HEK293 (cell line): ENCODE results near the gene PCP2.

Source experiments
- BCL11B ChIP-seq: fragments of 450-650 bp; formaldehyde crosslinking; IDR thresholded peaks from 2 replicates; pipeline ENCODE4 v1.5.1; 2016; ENCODE audit warnings: low read depth, missing biosample characterization, missing genetic modification characterization
- FEZF1 ChIP-seq: fragments of 450-650 bp; formaldehyde crosslinking; IDR thresholded peaks from 2 replicates; pipeline ENCODE4 v1.5.1; 2016; ENCODE audit warnings: missing biosample characterization, missing genetic modification characterization
- KLF10 ChIP-seq: fragments of 450-650 bp; IDR thresholded peaks from 2 replicates; pipeline ENCODE4 v1.5.1; 2018; ENCODE audit warnings: missing biosample characterization, mild to moderate bottlenecking, missing genetic modification characterization
- KLF8 ChIP-seq: fragments of 450-650 bp; formaldehyde crosslinking; IDR thresholded peaks from 2 replicates; pipeline ENCODE4 v1.5.1; 2016; ENCODE audit warnings: missing biosample characterization, missing genetic modification characterization
- OSR2 ChIP-seq: fragments of 450-650 bp; formaldehyde crosslinking; IDR thresholded peaks from 2 replicates; pipeline ENCODE4 v1.5.1; 2016; ENCODE audit warnings: missing biosample characterization, missing genetic modification characterization
- PRDM1 ChIP-seq: fragments of 450-650 bp; formaldehyde crosslinking; IDR thresholded peaks from 2 replicates; pipeline ENCODE4; 2016; ENCODE audit warnings: missing biosample characterization, missing genetic modification characterization
- RBAK ChIP-seq: fragments of 450-650 bp; formaldehyde crosslinking; IDR thresholded peaks from 2 replicates; pipeline ENCODE4 v1.5.1; 2016; ENCODE audit warnings: missing biosample characterization, missing genetic modification characterization
- SALL2 ChIP-seq: fragments of 450-650 bp; formaldehyde crosslinking; IDR thresholded peaks from 2 replicates; pipeline ENCODE4 v1.5.0; 2017; ENCODE audit warnings: missing biosample characterization, mild to moderate bottlenecking, missing genetic modification characterization, borderline replicate concordance
- SCRT1 ChIP-seq: fragments of 450-650 bp; formaldehyde crosslinking; IDR thresholded peaks from 2 replicates; pipeline ENCODE4 v1.5.1; 2016; ENCODE audit warnings: missing biosample characterization, missing genetic modification characterization, borderline replicate concordance
- SCRT2 ChIP-seq: fragments of 450-650 bp; formaldehyde crosslinking; IDR thresholded peaks from 2 replicates; pipeline ENCODE4 v1.5.1; 2016; ENCODE audit warnings: missing biosample characterization, missing genetic modification characterization
- SETDB1 ChIP-seq: IDR thresholded peaks from one replicate; pipeline ENCODE4 v1.6.1; 2017; ENCODE audit warnings: mild to moderate bottlenecking, low read length, moderate library complexity, mixed read lengths; ENCODE audit not compliant: insufficient read length
- TCF7L2 ChIP-seq: IDR thresholded peaks from 2 replicates; pipeline ENCODE4 v1.6.1; 2011; ENCODE audit warnings: low read depth, mild to moderate bottlenecking, inconsistent platforms, low read length, moderate library complexity, borderline replicate concordance
- WT1 ChIP-seq: fragments of 450-650 bp; formaldehyde crosslinking; IDR thresholded peaks from 2 replicates; pipeline ENCODE4 v1.5.1; 2016; ENCODE audit warnings: missing biosample characterization, missing genetic modification characterization
- ZBTB21 ChIP-seq: fragments of 450-650 bp; formaldehyde crosslinking; IDR thresholded peaks from 2 replicates; pipeline ENCODE4 v1.5.1; 2017; ENCODE audit warnings: missing biosample characterization, missing genetic modification characterization
- ZBTB48 ChIP-seq: fragments of 450-650 bp; formaldehyde crosslinking; IDR thresholded peaks from 2 replicates; pipeline ENCODE4 v1.5.1; 2016; ENCODE audit warnings: missing biosample characterization, missing genetic modification characterization
- ZBTB8A ChIP-seq: fragments of 450-650 bp; formaldehyde crosslinking; IDR thresholded peaks from 2 replicates; pipeline ENCODE4 v1.5.1; 2016; ENCODE audit warnings: missing biosample characterization, missing genetic modification characterization
- ZEB2 ChIP-seq: fragments of 450-650 bp; formaldehyde crosslinking; IDR thresholded peaks from 2 replicates; pipeline ENCODE4 v1.5.1; 2016; ENCODE audit warnings: missing biosample characterization, missing genetic modification characterization
- ZFP37 ChIP-seq: fragments of 450-650 bp; formaldehyde crosslinking; IDR thresholded peaks from 2 replicates; pipeline ENCODE4 v1.5.1; 2016; ENCODE audit warnings: missing biosample characterization, missing genetic modification characterization
- ZFP41 ChIP-seq: fragments of 450-650 bp; formaldehyde crosslinking; IDR thresholded peaks from 2 replicates; pipeline ENCODE4 v1.5.1; 2016; ENCODE audit warnings: missing biosample characterization, missing genetic modification characterization, borderline replicate concordance
- ZNF148 ChIP-seq: fragments of 450-650 bp; formaldehyde crosslinking; IDR thresholded peaks from 2 replicates; pipeline ENCODE4 v1.5.0; 2017; ENCODE audit warnings: missing biosample characterization, missing genetic modification characterization, borderline replicate concordance
- ZNF157 ChIP-seq: fragments of 450-650 bp; formaldehyde crosslinking; IDR thresholded peaks from 2 replicates; pipeline ENCODE4 v1.5.1; 2016; ENCODE audit warnings: missing biosample characterization, missing genetic modification characterization
- ZNF221 ChIP-seq: fragments of 450-650 bp; formaldehyde crosslinking; IDR thresholded peaks from 2 replicates; pipeline ENCODE4 v1.5.1; 2017; ENCODE audit warnings: missing biosample characterization, missing genetic modification characterization, borderline replicate concordance
- ZNF223 ChIP-seq: fragments of 450-650 bp; formaldehyde crosslinking; IDR thresholded peaks from 2 replicates; pipeline ENCODE4 v1.5.1; 2016; ENCODE audit warnings: missing biosample characterization, missing genetic modification characterization
- ZNF239 ChIP-seq: fragments of 450-650 bp; formaldehyde crosslinking; IDR thresholded peaks from 2 replicates; pipeline ENCODE4 v1.5.1; 2016; ENCODE audit warnings: missing biosample characterization, missing genetic modification characterization
- ZNF335 ChIP-seq: fragments of 450-650 bp; formaldehyde crosslinking; conservative IDR thresholded peaks from 2 replicates; pipeline ENCODE4 v1.5.1; 2016; ENCODE audit warnings: missing biosample characterization, missing genetic modification characterization
- ZNF366 ChIP-seq: fragments of 450-650 bp; formaldehyde crosslinking; conservative IDR thresholded peaks from 2 replicates; pipeline ENCODE4 v1.5.1; 2016; ENCODE audit warnings: missing biosample characterization, missing genetic modification characterization
- ZNF521 ChIP-seq: fragments of 450-650 bp; formaldehyde crosslinking; IDR thresholded peaks from 2 replicates; pipeline ENCODE4 v1.5.1; 2017; ENCODE audit warnings: missing biosample characterization, mild to moderate bottlenecking, missing genetic modification characterization
- ZNF544 ChIP-seq: fragments of 450-650 bp; formaldehyde crosslinking; IDR thresholded peaks from 2 replicates; pipeline ENCODE4 v1.5.0; 2017; ENCODE audit warnings: missing biosample characterization, missing genetic modification characterization
- ZNF558 ChIP-seq: fragments of 450-650 bp; formaldehyde crosslinking; IDR thresholded peaks from 2 replicates; pipeline ENCODE4 v1.5.1; 2016; ENCODE audit warnings: missing biosample characterization, missing genetic modification characterization
- ZNF560 ChIP-seq: fragments of 450-650 bp; formaldehyde crosslinking; IDR thresholded peaks from 2 replicates; pipeline ENCODE4 v1.5.1; 2017; ENCODE audit warnings: missing biosample characterization, missing genetic modification characterization, borderline replicate concordance
- ZNF623 ChIP-seq: fragments of 450-650 bp; formaldehyde crosslinking; IDR thresholded peaks from 2 replicates; pipeline ENCODE4 v1.5.1; 2016; ENCODE audit warnings: missing biosample characterization, missing genetic modification characterization
- ZNF624 ChIP-seq: fragments of 450-650 bp; formaldehyde crosslinking; IDR thresholded peaks from 2 replicates; pipeline ENCODE4 v1.5.1; 2017; ENCODE audit warnings: missing biosample characterization, missing genetic modification characterization
- ZNF701 ChIP-seq: fragments of 450-650 bp; formaldehyde crosslinking; IDR thresholded peaks from 2 replicates; pipeline ENCODE4 v1.5.1; 2016; ENCODE audit warnings: missing biosample characterization, missing genetic modification characterization
- ZNF785 ChIP-seq: fragments of 450-650 bp; formaldehyde crosslinking; IDR thresholded peaks from 2 replicates; pipeline ENCODE4 v1.5.1; 2016; ENCODE audit warnings: missing biosample characterization, missing genetic modification characterization
- ZNF791 ChIP-seq: fragments of 450-650 bp; formaldehyde crosslinking; IDR thresholded peaks from 2 replicates; pipeline ENCODE4 v1.5.1; 2016; ENCODE audit warnings: missing biosample characterization, missing genetic modification characterization
- TF ChIP-seq, protein P1 (sequence below): fragments of 450-650 bp; formaldehyde crosslinking; IDR thresholded peaks from 2 replicates; pipeline ENCODE4 v1.5.1; 2017; ENCODE audit warnings: missing biosample characterization, missing genetic modification characterization
- TF ChIP-seq, protein P2 (sequence below): fragments of 450-650 bp; formaldehyde crosslinking; IDR thresholded peaks from 2 replicates; pipeline ENCODE4 v1.5.1; 2016; ENCODE audit warnings: missing biosample characterization, missing genetic modification characterization

PCP2 gene

GRCh38 chr19:7652061-7652641 is 18.6 kb upstream of the PCP2 start (continued):
- TF ChIP-seq ZNF148, result no peak
- TF ChIP-seq ZNF544 (tag by site-specific recombination), result no peak
- TF ChIP-seq ZNF785 (tag by site-specific recombination), result no peak
- no peak for TF ChIP-seq SALL2 (tag by site-specific recombination)
- peak; percentile 38; the same call in 1 of the 2 replicates for TF ChIP-seq ZBTB8A (tag by site-specific recombination)
- no peak for TF ChIP-seq SETDB1
- no peak for TF ChIP-seq ZNF560 (tag by site-specific recombination)
- TF ChIP-seq ZNF558 (tag by site-specific recombination), result peak; percentile 54; the same call in 1 of the 2 replicates
- peak; percentile 78 for TF ChIP-seq BCL11B (tag by site-specific recombination)
- TF ChIP-seq ZBTB48 (tag by site-specific recombination), result peak; percentile 62; the same call in 1 of the 2 replicates
- no peak for TF ChIP-seq WT1 (tag by site-specific recombination)
- no peak for TF ChIP-seq ZNF221 (tag by site-specific recombination)
- TF ChIP-seq ZNF157 (tag by site-specific recombination), result no peak
- peak; percentile 59 for TF ChIP-seq SCRT2
- TF ChIP-seq ZNF623 (tag by site-specific recombination), result no peak
- no peak for TF ChIP-seq RBAK (tag by site-specific recombination)
- TF ChIP-seq ZEB2 (tag by site-specific recombination), result peak; percentile 89
- TF ChIP-seq ZFP37 (tag by site-specific recombination), result no peak
- TF ChIP-seq ZNF335, result peak; percentile 87
- no peak for TF ChIP-seq ZNF624 (tag by site-specific recombination)
- TF ChIP-seq TCF7L2, result peak; percentile 100
- no peak for TF ChIP-seq ZNF521 (tag by site-specific recombination)
- TF ChIP-seq ZNF223 (tag by site-specific recombination), result no peak
- peak; percentile 48; the same call in 1 of the 2 replicates for TF ChIP-seq KLF8 (tag by site-specific recombination)
- TF ChIP-seq PRDM1 (tag by site-specific recombination), result no peak
- peak; percentile 46; the same call in 1 of the 2 replicates for TF ChIP-seq ZBTB21
- TF ChIP-seq OSR2 (tag by site-specific recombination), result peak; percentile 42
- TF ChIP-seq KLF10, result no peak
- TF ChIP-seq ZNF239 (tag by site-specific recombination), result no peak
- TF ChIP-seq FEZF1 (tag by site-specific recombination), result no peak
- no peak for TF ChIP-seq ZNF701
- TF ChIP-seq, protein P1, sequence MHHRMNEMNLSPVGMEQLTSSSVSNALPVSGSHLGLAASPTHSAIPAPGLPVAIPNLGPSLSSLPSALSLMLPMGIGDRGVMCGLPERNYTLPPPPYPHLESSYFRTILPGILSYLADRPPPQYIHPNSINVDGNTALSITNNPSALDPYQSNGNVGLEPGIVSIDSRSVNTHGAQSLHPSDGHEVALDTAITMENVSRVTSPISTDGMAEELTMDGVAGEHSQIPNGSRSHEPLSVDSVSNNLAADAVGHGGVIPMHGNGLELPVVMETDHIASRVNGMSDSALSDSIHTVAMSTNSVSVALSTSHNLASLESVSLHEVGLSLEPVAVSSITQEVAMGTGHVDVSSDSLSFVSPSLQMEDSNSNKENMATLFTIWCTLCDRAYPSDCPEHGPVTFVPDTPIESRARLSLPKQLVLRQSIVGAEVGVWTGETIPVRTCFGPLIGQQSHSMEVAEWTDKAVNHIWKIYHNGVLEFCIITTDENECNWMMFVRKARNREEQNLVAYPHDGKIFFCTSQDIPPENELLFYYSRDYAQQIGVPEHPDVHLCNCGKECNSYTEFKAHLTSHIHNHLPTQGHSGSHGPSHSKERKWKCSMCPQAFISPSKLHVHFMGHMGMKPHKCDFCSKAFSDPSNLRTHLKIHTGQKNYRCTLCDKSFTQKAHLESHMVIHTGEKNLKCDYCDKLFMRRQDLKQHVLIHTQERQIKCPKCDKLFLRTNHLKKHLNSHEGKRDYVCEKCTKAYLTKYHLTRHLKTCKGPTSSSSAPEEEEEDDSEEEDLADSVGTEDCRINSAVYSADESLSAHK (tag by site-specific recombination), result peak; percentile 29; the same call in 1 of the 2 replicates
- no peak for TF ChIP-seq ZNF791 (tag by site-specific recombination)
- TF ChIP-seq ZNF366 (tag by site-specific recombination), result peak; percentile 67
- 0 out of 2 replicates have a peak, but pooled peaks have one; percentile 29 for TF ChIP-seq SCRT1 (tag by site-specific recombination)
- TF ChIP-seq, protein P2, sequence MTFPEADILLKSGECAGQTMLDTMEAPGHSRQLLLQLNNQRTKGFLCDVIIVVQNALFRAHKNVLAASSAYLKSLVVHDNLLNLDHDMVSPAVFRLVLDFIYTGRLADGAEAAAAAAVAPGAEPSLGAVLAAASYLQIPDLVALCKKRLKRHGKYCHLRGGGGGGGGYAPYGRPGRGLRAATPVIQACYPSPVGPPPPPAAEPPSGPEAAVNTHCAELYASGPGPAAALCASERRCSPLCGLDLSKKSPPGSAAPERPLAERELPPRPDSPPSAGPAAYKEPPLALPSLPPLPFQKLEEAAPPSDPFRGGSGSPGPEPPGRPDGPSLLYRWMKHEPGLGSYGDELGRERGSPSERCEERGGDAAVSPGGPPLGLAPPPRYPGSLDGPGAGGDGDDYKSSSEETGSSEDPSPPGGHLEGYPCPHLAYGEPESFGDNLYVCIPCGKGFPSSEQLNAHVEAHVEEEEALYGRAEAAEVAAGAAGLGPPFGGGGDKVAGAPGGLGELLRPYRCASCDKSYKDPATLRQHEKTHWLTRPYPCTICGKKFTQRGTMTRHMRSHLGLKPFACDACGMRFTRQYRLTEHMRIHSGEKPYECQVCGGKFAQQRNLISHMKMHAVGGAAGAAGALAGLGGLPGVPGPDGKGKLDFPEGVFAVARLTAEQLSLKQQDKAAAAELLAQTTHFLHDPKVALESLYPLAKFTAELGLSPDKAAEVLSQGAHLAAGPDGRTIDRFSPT (tag by site-specific recombination), result no peak
- TF ChIP-seq ZFP41 (tag by site-specific recombination), result no peak
